Sigmoid colon (tissue), 7 donors: ENCODE results near the gene IVD. TPM values are rescaled to one million over a fixed set of nuclear protein-coding genes. Genes with fewer than 3 reads are reported as not detected.
"Not testable (repeated sequence)": the region's sequence is repeated elsewhere in the genome, so short reads cannot be mapped to it uniquely, and the experiment has no call there.

ENCODE experiments used
- DNase-seq: peaks from one replicate; pipeline ENCODE4 v3.0.0-alpha.2; 2019
- H3K27ac ChIP-seq, 4 donors: fragments of 200-600 bp; sonication (generic); one replicate each; pipeline ENCODE4 v1.5.1; 2016 to 2019; ENCODE audit warnings: mild to moderate bottlenecking in 1 of 4
- H3K27me3 ChIP-seq, 3 donors: fragments of 200-600 bp; sonication (generic); one replicate each; pipeline ENCODE4 v1.5.1; 2019; ENCODE audit warnings: mild to moderate bottlenecking in 1 of 3
- H3K36me3 ChIP-seq, 4 donors: fragments of 200-600 bp; sonication (generic); one replicate each; pipeline ENCODE4 v1.5.1; 2016 to 2019
- H3K4me1 ChIP-seq, 4 donors: fragments of 200-600 bp; sonication (generic); one replicate each; pipeline ENCODE4 v1.5.1; 2017 to 2019
- H3K4me3 ChIP-seq, 4 donors: fragments of 200-600 bp; sonication (generic); one replicate each; pipeline ENCODE4 v1.5.1; 2017 to 2019; ENCODE audit warnings: mild to moderate bottlenecking in 2 of 4, moderate library complexity in 1 of 4
- H3K9me3 ChIP-seq, 4 donors: fragments of 200-600 bp in 3 of 4; sonication (generic) in 3 of 4; one replicate each; pipeline versions ENCODE4 v1.5.1 to v1.6.1; 2013 to 2019
- EP300 ChIP-seq, 4 donors: sonication (generic); formaldehyde crosslinking; IDR thresholded peaks; one replicate each; pipeline ENCODE4 v1.6.1; 2017; ENCODE audit warnings: antibody characterized with exemption in 4 of 4
- POLR2A ChIP-seq, 2 donors: fragments of 450-650 bp; IDR thresholded peaks; one replicate each; pipeline ENCODE4 v1.6.1; 2016; ENCODE audit warnings: antibody characterized with exemption in 2 of 2, mild to moderate bottlenecking in 2 of 2, moderate library complexity in 2 of 2
- POLR2AphosphoS5 ChIP-seq, 4 donors: sonication (generic); formaldehyde crosslinking; IDR thresholded peaks; one replicate each; pipeline ENCODE4 v1.6.1; 2017; ENCODE audit warnings: antibody characterized with exemption in 4 of 4
- WGBS, 2 donors: extraction: QIAGEN DNeasy Blood & Tissue Kit; methylation state at CpG; one replicate each; pipeline ENCODE4 v1.1.7; 2013; 5-methylcytosine and 5-hydroxymethylcytosine counted together
- intact Hi-C: fragments of 100-400 bp; cut with DNase I; formaldehyde crosslinking; loops from one replicate; pipeline ENCODE4 v1.15.1; 2023
- polyA plus RNA-seq, 3 donors: library from polyadenylated mRNA; stranded (reverse); fragments of 200-250 nt; gene quantifications; one replicate each; pipeline ENCODE4 v1.2.3, GENCODE V29; 2013
- total RNA-seq, 4 donors: library from RNA; depleted of rRNA; stranded (reverse); fragments of >200 nt; gene quantifications; one replicate each; pipeline ENCODE4 v1.1.0, GENCODE V29; 2016
- TF ChIP-seq, protein P1 (sequence below), 4 experiments: fragments of 450-650 bp in 3 of 4; fragments of 200-600 bp in 1 of 4; IDR thresholded peaks; one replicate each; pipeline ENCODE4 v1.5.1; 2016 to 2019; ENCODE audit warnings: antibody characterized with exemption in 4 of 4, mild to moderate bottlenecking in 3 of 4, moderate library complexity in 2 of 4
- donor health status: healthy with polysubstance abuse.
- donor health status: Bipolar disorder and iron deficiency.
- donor health status: healthy.

Gene IVD
- total and polyA plus RNA-seq, 7 donors = 28.8 to 59.9 (median 50.8) TPM

DNA sequence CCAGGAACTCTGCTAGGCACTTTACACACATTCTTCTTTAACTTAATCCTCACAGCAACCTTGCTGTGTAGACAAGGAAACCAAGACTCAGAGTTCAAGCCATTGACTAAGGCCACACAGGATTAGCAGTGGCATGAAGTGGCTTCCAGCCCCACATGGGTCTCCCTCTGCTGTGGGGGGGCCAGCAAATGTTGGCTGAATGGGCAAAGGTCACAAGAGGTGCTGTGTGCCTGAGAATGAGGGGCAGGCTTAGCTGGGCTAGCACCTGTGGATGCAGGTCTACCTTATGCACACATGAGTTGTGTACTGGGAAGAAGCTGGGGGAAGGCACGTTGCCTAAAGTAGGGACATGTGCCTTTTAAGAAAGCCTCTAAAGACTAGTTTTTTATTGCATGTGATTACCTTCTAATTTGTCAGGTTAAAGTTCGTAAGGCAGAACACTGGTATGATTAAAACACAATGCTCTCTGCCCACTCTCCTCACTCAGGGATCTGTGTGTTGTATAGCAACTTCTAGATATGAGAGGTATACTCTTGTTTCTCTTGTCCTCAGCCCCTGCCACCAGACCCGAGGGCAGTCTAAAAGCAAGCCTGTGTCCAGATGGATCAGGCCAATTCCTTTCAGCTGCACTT lies 46.0 kb downstream of the IVD start:
- WGBS, 2 donors = 16 to 59% methylated on average over 3 of the region's 3 CpGs
- no peaks in the 10 kb centered on the region for H3K27me3 ChIP-seq
- no peak for DNase-seq
- H3K9me3 ChIP-seq = no peaks in the 10 kb centered on the region
- no peaks in the 10 kb centered on the region for H3K36me3 ChIP-seq
- no peak overlapping the region for H3K4me3 ChIP-seq
- intact Hi-C loops = no loop called here
- H3K4me1 ChIP-seq = peaks cover 0 to 16% (median 13%) of the 10 kb centered on the region in 4 donors
- no peak overlapping the region for H3K27ac ChIP-seq
- TF ChIP-seq, protein P1, sequence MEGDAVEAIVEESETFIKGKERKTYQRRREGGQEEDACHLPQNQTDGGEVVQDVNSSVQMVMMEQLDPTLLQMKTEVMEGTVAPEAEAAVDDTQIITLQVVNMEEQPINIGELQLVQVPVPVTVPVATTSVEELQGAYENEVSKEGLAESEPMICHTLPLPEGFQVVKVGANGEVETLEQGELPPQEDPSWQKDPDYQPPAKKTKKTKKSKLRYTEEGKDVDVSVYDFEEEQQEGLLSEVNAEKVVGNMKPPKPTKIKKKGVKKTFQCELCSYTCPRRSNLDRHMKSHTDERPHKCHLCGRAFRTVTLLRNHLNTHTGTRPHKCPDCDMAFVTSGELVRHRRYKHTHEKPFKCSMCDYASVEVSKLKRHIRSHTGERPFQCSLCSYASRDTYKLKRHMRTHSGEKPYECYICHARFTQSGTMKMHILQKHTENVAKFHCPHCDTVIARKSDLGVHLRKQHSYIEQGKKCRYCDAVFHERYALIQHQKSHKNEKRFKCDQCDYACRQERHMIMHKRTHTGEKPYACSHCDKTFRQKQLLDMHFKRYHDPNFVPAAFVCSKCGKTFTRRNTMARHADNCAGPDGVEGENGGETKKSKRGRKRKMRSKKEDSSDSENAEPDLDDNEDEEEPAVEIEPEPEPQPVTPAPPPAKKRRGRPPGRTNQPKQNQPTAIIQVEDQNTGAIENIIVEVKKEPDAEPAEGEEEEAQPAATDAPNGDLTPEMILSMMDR (IDR thresholded peaks at IDR 0.05) = no peak
- TF ChIP-seq POLR2A (IDR thresholded peaks at IDR 0.05) (no peak), EP300 (IDR thresholded peaks at IDR 0.05) (no peak), POLR2AphosphoS5 (IDR thresholded peaks at IDR 0.05) (no peak)

DNA sequence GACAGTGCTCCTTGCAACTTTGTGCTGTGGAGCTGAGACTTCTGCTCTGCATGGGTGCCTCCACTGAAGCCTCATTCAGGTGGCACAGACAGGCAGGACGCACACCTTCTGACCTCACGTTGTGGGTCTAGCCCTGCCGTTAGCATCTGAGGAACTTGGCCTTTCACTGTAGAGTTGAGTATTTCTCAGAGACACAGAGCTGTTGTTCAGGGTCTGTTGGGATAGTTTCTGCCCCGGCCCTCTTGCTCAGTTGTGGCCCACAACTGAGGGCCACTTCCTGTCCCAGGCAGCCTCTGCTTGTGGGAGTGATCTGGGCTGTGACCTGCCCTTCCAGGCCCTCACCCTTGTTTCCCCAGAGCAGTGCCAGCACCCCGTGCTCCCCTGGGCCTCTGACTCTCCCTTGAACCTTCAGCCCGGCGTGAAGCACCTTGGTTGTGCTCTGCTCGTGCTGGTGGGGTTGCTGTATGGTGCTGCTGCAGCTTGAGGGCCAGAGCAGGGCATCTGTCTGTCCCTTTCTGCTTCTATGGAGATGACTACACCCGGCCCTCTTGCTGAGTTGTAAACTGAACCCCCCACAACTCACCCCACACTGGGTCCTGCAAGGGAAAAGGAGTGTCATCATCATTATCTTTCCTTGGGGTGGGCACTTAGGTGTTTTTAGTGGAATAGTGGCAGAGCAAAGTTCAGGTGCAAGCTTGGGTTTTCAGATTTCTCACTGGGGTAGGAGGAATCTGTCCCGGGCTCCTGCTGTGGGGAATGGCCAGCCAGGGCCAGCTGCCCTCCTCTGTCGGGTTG lies 46.9 kb downstream of the IVD start:
- no peaks in the 10 kb centered on the region for H3K36me3 ChIP-seq
- DNase-seq = no peak
- TF ChIP-seq, protein P1 (IDR thresholded peaks at IDR 0.05) = no peak
- TF ChIP-seq POLR2A (IDR thresholded peaks at IDR 0.05) (no peak), POLR2AphosphoS5 (IDR thresholded peaks at IDR 0.05) (no peak), EP300 (IDR thresholded peaks at IDR 0.05) (no peak)
- H3K4me3 ChIP-seq = no peak overlapping the region
- intact Hi-C loops = no loop called here
- no peaks in the 10 kb centered on the region for H3K9me3 ChIP-seq
- H3K27me3 ChIP-seq = no peaks in the 10 kb centered on the region
- peaks cover 0 to 16% (median 13%) of the 10 kb centered on the region in 4 donors for H3K4me1 ChIP-seq
- 37 to 57% methylated on average over 11 of the region's 11 CpGs for WGBS, 2 donors
- H3K27ac ChIP-seq = no peak overlapping the region

DNA sequence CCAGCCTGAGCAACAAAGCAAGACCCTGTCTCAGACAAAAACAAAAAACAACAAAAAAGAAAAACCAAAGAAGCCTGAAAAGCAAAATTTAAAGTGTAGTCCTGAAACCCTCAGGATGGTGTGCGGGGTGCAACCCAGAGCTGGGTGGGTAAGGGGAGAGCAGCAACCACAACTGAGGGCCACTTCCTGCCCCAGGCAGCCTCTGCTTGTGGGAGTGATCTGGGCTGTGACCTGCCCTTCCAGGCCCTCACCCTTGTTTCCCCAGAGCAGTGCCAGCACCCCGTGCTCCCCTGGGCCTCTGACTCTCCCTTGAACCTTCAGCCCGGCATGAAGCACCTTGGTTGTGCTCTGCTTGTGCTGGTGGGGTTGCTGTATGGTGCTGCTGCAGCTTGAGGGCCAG lies 48.3 kb downstream of the IVD start:
- H3K27me3 ChIP-seq, intact Hi-C loops, H3K4me3 ChIP-seq, H3K27ac ChIP-seq, H3K36me3 ChIP-seq, DNase-seq, H3K9me3 ChIP-seq: not testable (repeated sequence)
- H3K4me1 ChIP-seq = peaks cover 0 to 14% (median 13%) of the 10 kb centered on the region in 4 donors
- 29 to 65% methylated on average over 3 of the region's 3 CpGs for WGBS, 2 donors

DNA sequence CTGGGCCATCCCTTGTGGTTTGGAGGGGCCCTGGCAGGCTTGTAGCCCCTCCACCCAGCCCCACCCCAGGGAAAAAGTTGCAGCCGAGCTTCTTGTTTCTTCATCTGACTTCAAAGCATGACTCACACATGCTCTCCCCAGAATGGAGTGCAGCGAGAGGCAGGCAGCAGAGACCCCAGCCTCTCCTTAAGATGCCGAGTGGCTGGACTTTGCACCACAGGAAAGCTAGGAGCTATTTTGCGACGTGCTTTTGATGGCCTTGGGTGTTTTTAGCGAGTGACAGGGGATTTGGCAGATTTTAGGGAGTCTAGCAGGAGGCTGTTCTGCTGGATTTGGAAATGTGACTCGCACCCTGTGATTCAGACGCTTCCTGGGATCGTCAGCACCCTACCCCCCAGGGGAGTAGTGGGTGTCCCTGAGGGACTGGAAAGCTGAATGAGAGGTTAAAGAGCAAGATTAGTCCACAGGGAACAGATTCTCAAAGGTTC lies 49.4 kb downstream of the IVD start:
- H3K27ac ChIP-seq = no peak overlapping the region
- H3K9me3 ChIP-seq = no peaks in the 10 kb centered on the region
- no peaks in the 10 kb centered on the region for H3K27me3 ChIP-seq
- peaks cover 0 to 10% (median 7%) of the 10 kb centered on the region in 4 donors for H3K36me3 ChIP-seq
- TF ChIP-seq, protein P1 (IDR thresholded peaks at IDR 0.05) = no peak
- TF ChIP-seq POLR2A (IDR thresholded peaks at IDR 0.05) (no peak), POLR2AphosphoS5 (IDR thresholded peaks at IDR 0.05) (no peak), EP300 (IDR thresholded peaks at IDR 0.05) (no peak)
- intact Hi-C loops = no loop called here
- WGBS, 2 donors = 58 to 71% methylated on average over 9 of the region's 9 CpGs
- DNase-seq = no peak
- peaks cover 0 to 12% (median 10%) of the 10 kb centered on the region in 4 donors for H3K4me1 ChIP-seq
- no peak overlapping the region for H3K4me3 ChIP-seq

DNA sequence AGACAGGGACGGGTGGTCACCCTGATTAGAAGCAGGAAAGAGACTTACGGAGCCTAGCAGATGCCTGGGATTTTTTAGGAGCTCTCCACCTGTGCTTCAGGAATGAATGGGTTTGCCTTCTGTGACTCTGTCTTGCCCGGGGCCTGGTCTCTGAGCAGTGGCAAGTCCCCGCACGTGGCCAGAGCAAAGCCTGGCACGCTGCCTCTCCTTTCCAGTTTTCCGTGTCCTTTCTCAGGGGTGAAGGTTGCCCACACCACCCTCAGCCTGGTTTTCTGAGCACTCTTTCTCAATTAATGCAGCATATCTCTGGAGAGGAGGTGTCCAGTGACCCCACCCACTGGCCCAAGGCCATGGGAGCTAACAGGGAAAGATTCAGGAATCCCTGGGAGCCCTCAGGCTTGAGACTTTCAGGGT lies 50.7 kb downstream of the IVD start:
- no peak for DNase-seq
- H3K4me3 ChIP-seq = no peak overlapping the region
- H3K27me3 ChIP-seq = no peaks in the 10 kb centered on the region
- H3K27ac ChIP-seq = no peak overlapping the region
- H3K9me3 ChIP-seq = no peaks in the 10 kb centered on the region
- TF ChIP-seq POLR2A (IDR thresholded peaks at IDR 0.05) (no peak), EP300 (IDR thresholded peaks at IDR 0.05) (no peak), POLR2AphosphoS5 (IDR thresholded peaks at IDR 0.05) (no peak)
- TF ChIP-seq, protein P1 (IDR thresholded peaks at IDR 0.05) = no peak
- intact Hi-C loops = no loop called here
- 58 to 80% methylated on average over 7 of the region's 7 CpGs for WGBS, 2 donors
- peaks cover 0 to 19% (median 8%) of the 10 kb centered on the region in 4 donors for H3K36me3 ChIP-seq
- peaks cover 0 to 12% (median 10%) of the 10 kb centered on the region in 4 donors for H3K4me1 ChIP-seq
